SK-N-SH (cell line): ENCODE data around the gene PTGIR. TPM values are rescaled to one million over a fixed set of nuclear protein-coding genes. Genes with fewer than 3 reads are reported as not detected.
A peak's percentile ranks its signal among the peaks of the same experiment; 100 is the strongest.

Source experiments
- CTCF ChIA-PET: fragments of 300-600, 350-600 bp; formaldehyde crosslinking; extraction: SDS; loops from one replicate; lab custom pipeline; 2021; lab: Yijun Ruan, JAX
- POLR2A ChIA-PET: fragments of 350-600 bp; sonication (Branson Sonifier 250); formaldehyde crosslinking; extraction: SDS; loops from one replicate; lab custom pipeline; 2020; ENCODE audit warnings: antibody characterized with exemption, inconsistent platforms; lab: Yijun Ruan, JAX
- DNase-seq: peaks from one replicate; pipeline ENCODE4 v3.0.0; 2012
- H2AFZ ChIP-seq: fragments of 200-600 bp; sonication (generic); 2 replicates; pipeline ENCODE4 v1.8.1; 2016; ENCODE audit warnings: antibody characterized with exemption, mild to moderate bottlenecking, low read depth
- H3F3A ChIP-seq: fragments of 200-600 bp; sonication (generic); replicated peaks from 2 replicates; pipeline ENCODE3; 2016; ENCODE audit warnings: antibody characterized with exemption, mild to moderate bottlenecking; ENCODE audit not compliant: insufficient read depth
- H3K27ac ChIP-seq, 2 experiments: fragments of 200-500 bp in 1 of 2; fragments of 200-600 bp in 1 of 2; sonication (Bioruptor generic) in 1 of 2; sonication (generic), shearing (Covaris generic) in 1 of 2; 2 replicates each; pipeline versions ENCODE4 v1.5.1 to v1.6.1; 2014 to 2016; ENCODE audit warnings: low read depth in 2 of 2, inconsistent platforms in 1 of 2, low read length in 1 of 2, mild to moderate bottlenecking in 1 of 2, mixed read lengths in 1 of 2
- H3K27me3 ChIP-seq: fragments of 200-600 bp; sonication (generic), shearing (Covaris generic); 2 replicates; pipeline ENCODE4 v1.6.1; 2016; ENCODE audit warnings: mixed run types; ENCODE audit not compliant: insufficient read depth
- H3K36me3 ChIP-seq, 2 experiments: fragments of 200-500 bp in 1 of 2; fragments of 200-600 bp in 1 of 2; sonication (Bioruptor generic) in 1 of 2; sonication (generic) in 1 of 2; replicated peaks in 1 of 2; 2 replicates each; pipeline versions ENCODE3 to v1.5.1; 2014 to 2016; ENCODE audit warnings: low read length in 1 of 2, mild to moderate bottlenecking in 1 of 2; ENCODE audit not compliant: insufficient read depth in 2 of 2, control insufficient read depth in 1 of 2
- H3K4me1 ChIP-seq, 2 experiments: fragments of 200-500 bp in 1 of 2; fragments of 200-600 bp in 1 of 2; sonication (Bioruptor generic) in 1 of 2; sonication (generic), shearing (Covaris generic) in 1 of 2; 2 replicates each; pipeline versions ENCODE4 v1.5.1 to v1.6.1; 2014 to 2016; ENCODE audit warnings: low read depth in 1 of 2, low read length in 1 of 2, mixed run types in 1 of 2; ENCODE audit not compliant: insufficient read depth in 2 of 2, control insufficient read depth in 1 of 2
- H3K4me2 ChIP-seq: fragments of 200-600 bp; sonication (generic), shearing (Covaris generic); 2 replicates; pipeline ENCODE4 v1.6.1; 2017; ENCODE audit warnings: mixed run types
- H3K4me3 ChIP-seq, 2 experiments: fragments of 200-500 bp in 1 of 2; fragments of 200-600 bp in 1 of 2; sonication (Bioruptor generic) in 1 of 2; sonication (generic), shearing (Covaris generic) in 1 of 2; 2 replicates each; pipeline versions ENCODE4 v1.5.1 to v1.8.1; 2014 to 2016; ENCODE audit warnings: low read depth in 2 of 2, inconsistent platforms in 1 of 2, low read length in 1 of 2, mild to moderate bottlenecking in 1 of 2, mixed read lengths in 1 of 2, moderate library complexity in 1 of 2
- H3K79me2 ChIP-seq: fragments of 200-600 bp; sonication (generic); 2 replicates; pipeline ENCODE4 v1.8.1; 2017; ENCODE audit warnings: mild to moderate bottlenecking; ENCODE audit not compliant: insufficient read depth
- H3K9ac ChIP-seq: fragments of 200-600 bp; sonication (generic); 2 replicates; pipeline ENCODE4 v1.6.1; 2017; ENCODE audit warnings: mixed run types
- H3K9me2 ChIP-seq: fragments of 200-600 bp; sonication (generic); 2 replicates; pipeline ENCODE4 v1.6.1; 2017; ENCODE audit warnings: mixed run types
- H3K9me3 ChIP-seq: fragments of 200-600 bp; sonication (generic); 2 replicates; pipeline ENCODE4 v1.6.1; 2017; ENCODE audit warnings: mixed run types, mild to moderate bottlenecking, moderate library complexity
- H4K20me1 ChIP-seq: fragments of 200-600 bp; sonication (generic); 2 replicates; pipeline ENCODE4 v1.6.1; 2017; ENCODE audit warnings: mild to moderate bottlenecking, mixed run types; ENCODE audit not compliant: insufficient read depth
- RAD21 ChIP-seq: IDR thresholded peaks from 2 replicates; pipeline ENCODE4 v1.6.1; 2012; ENCODE audit warnings: mild to moderate bottlenecking, low read length
- REST ChIP-seq: IDR thresholded peaks from 2 replicates; pipeline ENCODE4 v1.6.1; 2012; ENCODE audit warnings: mild to moderate bottlenecking, low read depth, low read length, moderate library complexity
- TCF12 ChIP-seq: IDR thresholded peaks from 2 replicates; pipeline ENCODE4 v1.4.0; 2012
- YY1 ChIP-seq: IDR thresholded peaks from 2 replicates; pipeline ENCODE4 v1.4.0; 2012; ENCODE audit warnings: low read depth, mild to moderate bottlenecking
- WGBS: methylation state at CpG from one replicate; pipeline ENCODE4 v1.1.6; 2017; ENCODE audit warnings: low lambda C conversion rate; 5-methylcytosine and 5-hydroxymethylcytosine counted together
- polyA plus RNA-seq, 3 experiments: library from polyadenylated mRNA; depleted of rRNA; stranded (reverse); fragments of >200 nt; gene quantifications; 2 replicates each; pipeline ENCODE4 v1.2.3, GENCODE V29; 2012
- TF ChIP-seq, protein P1 (sequence below): fragments of 150-350 bp; IDR thresholded peaks from 2 replicates; pipeline ENCODE4 v1.6.1; 2016; ENCODE audit warnings: mild to moderate bottlenecking, low read depth, low read length

PTGIR gene
- polyA plus RNA-seq, 1 of the 3 experiments (the other 2 are of a cell fraction) = 2.5 TPM

DNA sequence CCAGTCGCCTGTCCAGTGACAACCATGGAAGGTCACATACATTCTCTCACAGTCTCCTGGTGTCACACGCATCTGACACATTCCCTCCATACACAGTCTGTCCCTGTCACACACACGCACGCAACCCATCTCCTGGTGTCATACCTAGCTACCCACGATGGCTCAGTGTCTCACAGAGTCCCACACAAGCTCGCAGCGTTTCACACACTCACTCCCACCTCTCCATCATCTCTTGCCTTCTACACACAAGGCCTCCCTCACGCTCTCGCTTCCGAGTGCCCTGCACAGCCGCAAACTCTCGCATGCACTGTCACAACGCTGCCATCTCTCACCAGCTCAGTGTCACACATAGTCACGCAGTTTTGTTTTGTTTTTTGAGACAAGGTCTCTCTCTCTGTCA, 12.3 kb upstream of the PTGIR start:
- Histone ChIP-seq H3K4me2 (no peak overlapping the region), H3K79me2 (no peaks in the 10 kb centered on the region), H3K9me2 (no peaks in the 10 kb centered on the region), H2AFZ (no peak overlapping the region), H3K27me3 (no peaks in the 10 kb centered on the region), H3K27ac (peak overlapping the region in 1 of 2 experiments; percentile 92; a peak in 1 of 4 replicates), H3K4me3 (peak overlapping the region in 1 of 2 experiments; percentile 1; a peak in 1 of 4 replicates), H3K4me1 (peaks cover 7 to 40% of the 10 kb centered on the region in 2 experiments; a peak in 2 of 4 replicates), H3F3A (peaks cover 9% of the 10 kb centered on the region), H4K20me1 (no peaks in the 10 kb centered on the region), H3K9me3 (no peaks in the 10 kb centered on the region), H3K9ac (no peak overlapping the region), H3K36me3 (no peaks in the 10 kb centered on the region)
- ChIA-PET CTCF (interaction anchor here (0.9 to 8.3 kb wide), 3 partner anchors 9 to 92 kb away, joined by 3 to 106 read pairs (median 4); partner anchors contain the start of gene DACT3), POLR2A (interaction anchor here (0.6 to 9.6 kb wide), 4 partner anchors 16 to 607 kb away, joined by 3 to 100 read pairs (median 14); partner anchors contain the start of gene DACT3)
- DNase-seq = no peak
- TF ChIP-seq TCF12 = no peak
- TF ChIP-seq RAD21 = peak; percentile 4; the same call in 1 of the 2 replicates
- WGBS = 85% methylated on average over 14 of the region's 14 CpGs

DNA sequence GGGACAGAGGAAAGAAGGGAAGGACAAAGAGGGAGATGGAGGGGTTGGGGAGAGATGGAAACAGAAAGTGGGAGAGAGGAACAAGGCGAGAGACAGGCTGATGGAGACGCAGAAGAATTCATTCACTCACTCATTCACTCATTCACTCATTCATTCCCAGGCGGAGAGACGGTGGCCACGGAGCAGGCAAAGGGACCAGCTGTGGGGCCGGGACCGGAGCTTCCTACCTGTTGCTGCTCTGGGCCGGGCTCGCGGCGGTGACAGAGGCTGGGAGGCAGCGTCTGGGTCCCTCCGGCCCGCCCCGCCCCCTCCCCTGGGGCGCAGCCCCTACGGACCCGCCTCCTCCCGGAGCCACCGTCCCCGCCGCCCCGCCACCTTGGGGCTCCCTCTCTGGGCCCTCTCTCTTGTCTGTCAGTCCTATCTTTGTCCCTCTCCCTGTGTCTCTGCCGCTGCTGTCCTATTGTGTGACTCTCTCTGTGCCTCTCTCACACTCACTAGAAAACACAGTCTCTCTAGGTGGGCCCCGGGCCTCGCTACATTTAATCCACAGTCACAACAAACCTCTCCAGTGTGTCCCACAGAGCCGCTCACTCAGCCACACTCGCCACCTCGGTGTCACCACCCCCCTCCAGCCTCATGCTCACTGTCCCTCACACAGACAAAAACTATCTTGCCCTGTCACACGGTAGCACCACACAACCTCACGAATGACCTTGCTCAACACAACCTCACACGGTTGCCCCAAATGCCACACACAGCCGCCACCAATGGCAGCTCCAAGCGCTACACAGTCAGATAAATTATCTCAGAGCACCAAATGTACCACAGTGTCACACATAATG, 11.3 kb upstream of the PTGIR start, which contains the start of gene GNG8:
Gene GNG8, minus strand, starts transcription at position 283 of the 842 bp plus-strand sequence. CDS start 1,520 bp downstream, outside the sequence.
- H3K36me3 ChIP-seq = no peaks in the 10 kb centered on the region
- ChIA-PET CTCF (interaction anchor here (1.0 to 8.3 kb wide), 2 partner anchors 10 to 26 kb away, joined by 3 to 106 read pairs; partner anchors contain the start of gene DACT3), POLR2A (interaction anchor here (0.6 to 9.6 kb wide), 5 partner anchors 15 to 608 kb away, joined by 3 to 100 read pairs (median 4); partner anchors contain the start of gene DACT3)
- TF ChIP-seq REST = no peak
- TF ChIP-seq, protein P1, sequence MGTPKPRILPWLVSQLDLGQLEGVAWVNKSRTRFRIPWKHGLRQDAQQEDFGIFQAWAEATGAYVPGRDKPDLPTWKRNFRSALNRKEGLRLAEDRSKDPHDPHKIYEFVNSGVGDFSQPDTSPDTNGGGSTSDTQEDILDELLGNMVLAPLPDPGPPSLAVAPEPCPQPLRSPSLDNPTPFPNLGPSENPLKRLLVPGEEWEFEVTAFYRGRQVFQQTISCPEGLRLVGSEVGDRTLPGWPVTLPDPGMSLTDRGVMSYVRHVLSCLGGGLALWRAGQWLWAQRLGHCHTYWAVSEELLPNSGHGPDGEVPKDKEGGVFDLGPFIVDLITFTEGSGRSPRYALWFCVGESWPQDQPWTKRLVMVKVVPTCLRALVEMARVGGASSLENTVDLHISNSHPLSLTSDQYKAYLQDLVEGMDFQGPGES = no peak
- TF ChIP-seq YY1 = no peak
- 0 out of 2 replicates have a peak, but pooled peaks have one; percentile 2 for TF ChIP-seq RAD21
- H4K20me1 ChIP-seq = no peaks in the 10 kb centered on the region
- WGBS = 72% methylated on average over 17 of the region's 34 CpGs
- H3K9ac ChIP-seq = no peak within 1 kb of the TSS
- H2AFZ ChIP-seq = no peak within 1 kb of the TSS
- no peaks in the 10 kb centered on the region for H3K27me3 ChIP-seq
- H3K4me3 ChIP-seq = peak within 1 kb of the TSS in 1 of 2 experiments; percentile 48; a peak in 2 of 4 replicates
- no peaks in the 10 kb centered on the region for H3K79me2 ChIP-seq
- H3K27ac ChIP-seq = peak within 1 kb of the TSS in 1 of 2 experiments; percentile 92; a peak in 2 of 4 replicates
- H3F3A ChIP-seq = peaks cover 9% of the 10 kb centered on the region
- H3K4me2 ChIP-seq = peak within 1 kb of the TSS; percentile 74; the same call in 1 of the 2 replicates
- DNase-seq = no peak
- H3K4me1 ChIP-seq = peaks cover 16 to 50% of the 10 kb centered on the region in 2 experiments
- H3K9me3 ChIP-seq = no peaks in the 10 kb centered on the region
- H3K9me2 ChIP-seq = no peaks in the 10 kb centered on the region
